Natural killer cell (primary cell): Measurements from ENCODE around the gene RFTN2. TPM values are rescaled to one million over a fixed set of nuclear protein-coding genes. Genes with fewer than 3 reads are reported as not detected.
"Not testable (repeated sequence)": the region's sequence is repeated elsewhere in the genome, so short reads cannot be mapped to it uniquely, and the experiment has no call there.

Experiments used
- ATAC-seq, 3 donors: fragments of 150-1000 bp in 2 of 3; fragments of 200-7000 bp in 1 of 3; cut with Tn5 transposase; 1 replicate in 1 of 3; 2 replicates in 2 of 3; pipeline ENCODE4 v1.10.0; 2021; ENCODE audit warnings: mild to moderate bottlenecking in 2 of 3, moderate library complexity in 2 of 3
- DNase-seq, 2 donors: peaks; one replicate each; pipeline versions ENCODE4 v3.0.0 to v3.0.0-alpha.2; 2013 to 2021; ENCODE audit warnings: mixed read lengths in 1 of 2
- H3K27ac ChIP-seq: one replicate; pipeline ENCODE4 v1.5.1; 2013; ENCODE audit warnings: mild to moderate bottlenecking, low read length
- H3K27me3 ChIP-seq: one replicate; pipeline ENCODE4 v1.6.1; 2013; ENCODE audit warnings: low read length; ENCODE audit not compliant: control insufficient read depth, insufficient read depth
- H3K36me3 ChIP-seq: one replicate; pipeline ENCODE4 v1.6.1; 2013; ENCODE audit warnings: low read length; ENCODE audit not compliant: control insufficient read depth, insufficient read depth
- H3K4me1 ChIP-seq: one replicate; pipeline ENCODE4 v1.6.1; 2013; ENCODE audit warnings: low read length; ENCODE audit not compliant: control insufficient read depth, insufficient read depth
- H3K4me3 ChIP-seq: one replicate; pipeline ENCODE4 v1.5.1; 2013; ENCODE audit warnings: low read length
- H3K9me3 ChIP-seq: one replicate; pipeline ENCODE4 v1.6.1; 2013; ENCODE audit warnings: low read length; ENCODE audit not compliant: control insufficient read depth, insufficient read depth
- H3K27ac Mint-ChIP-seq, 2 donors: one replicate each; pipeline ENCODE4 v1.8.0; 2022; ENCODE audit warnings: mild to moderate bottlenecking in 2 of 2, mixed read lengths in 2 of 2, moderate library complexity in 1 of 2
- H3K27me3 Mint-ChIP-seq, 2 donors: one replicate each; pipeline ENCODE4 v1.8.0; 2022; ENCODE audit warnings: low read depth in 2 of 2, mixed read lengths in 2 of 2
- H3K36me3 Mint-ChIP-seq: one replicate; pipeline ENCODE4 v1.8.0; 2022; ENCODE audit warnings: mixed read lengths
- H3K4me1 Mint-ChIP-seq, 2 donors: one replicate each; pipeline ENCODE4 v1.8.0; 2022; ENCODE audit warnings: mixed read lengths in 2 of 2
- H3K4me3 Mint-ChIP-seq: one replicate; pipeline ENCODE4 v1.8.0; 2022; ENCODE audit warnings: mild to moderate bottlenecking, moderate library complexity, mixed read lengths
- H3K9me3 Mint-ChIP-seq, 2 donors: one replicate each; pipeline ENCODE4 v1.8.0; 2022; ENCODE audit warnings: mixed read lengths in 2 of 2
- WGBS: methylation state at CpG from one replicate; pipeline ENCODE4 v1.1.7; 2013; ENCODE audit warnings: missing lambda C conversion rate; ENCODE audit not compliant: insufficient coverage; 5-methylcytosine and 5-hydroxymethylcytosine counted together
- intact Hi-C: fragments of 100-400 bp; cut with micrococcal nuclease; formaldehyde crosslinking; loops from one replicate; pipeline ENCODE4 v1.14.2; 2022
- total RNA-seq, 4 donors: library from RNA; stranded (reverse); fragments of 120-200 nt in 1 of 4; gene quantifications; one replicate each; pipeline versions ENCODE4 v1.2.3 to v1.2.4, GENCODE V29; 2013 to 2022
- TF ChIP-seq, protein P1 (sequence below): fragments of 200-600 bp; IDR thresholded peaks from one replicate; pipeline ENCODE4 v1.8.0; 2022; ENCODE audit warnings: antibody characterized with exemption

The RFTN2 gene
- total RNA-seq, 3 donors from 2014 or later (not counting 1 experiment from before 2014, with no cell fraction given): not detected

DNA sequence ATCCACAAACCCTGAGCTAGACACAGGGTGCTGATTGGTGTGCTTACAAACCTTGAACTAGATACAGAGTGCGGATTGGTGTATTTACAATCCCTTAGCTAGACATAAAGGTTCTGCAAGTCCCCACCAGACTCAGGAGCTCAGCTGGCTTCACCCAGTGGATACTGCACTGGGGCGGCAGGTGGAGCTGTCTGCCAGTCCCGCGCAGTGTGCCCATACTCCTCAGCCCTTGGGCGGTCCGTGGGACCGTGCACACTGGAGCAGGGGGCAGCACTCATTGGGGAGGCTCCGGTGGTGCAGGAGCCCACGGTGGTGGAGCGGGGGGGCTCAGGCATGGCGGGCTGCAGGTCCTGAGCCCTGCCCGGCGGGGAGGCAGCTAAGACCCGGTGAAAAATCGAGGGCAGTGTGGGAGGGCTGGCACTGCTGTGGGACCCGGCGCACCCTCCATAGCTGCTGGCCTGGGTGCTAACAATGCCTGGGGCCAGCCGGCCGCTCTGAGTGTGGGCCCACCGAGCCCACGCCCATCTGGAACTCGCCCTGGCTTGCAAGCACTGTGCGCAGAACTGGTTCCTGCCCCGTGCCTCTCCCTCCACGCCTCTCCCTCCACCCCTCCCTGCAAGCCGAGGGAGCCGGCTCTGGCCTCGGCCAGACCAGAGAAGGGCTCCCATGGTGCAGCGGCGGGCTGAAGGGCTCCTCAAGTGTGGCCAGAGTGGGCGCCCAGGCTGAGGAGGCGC, 83.9 kb downstream of the RFTN2 start:
- no peak overlapping the region for H3K4me3 Mint-ChIP-seq
- intact Hi-C loops: no loop called here
- DNase-seq (no peak), ATAC-seq (no peak)
- H3K36me3 Mint-ChIP-seq: no peaks in the 10 kb centered on the region
- H3K9me3 Mint-ChIP-seq: no peaks in the 10 kb centered on the region
- Histone ChIP-seq H3K4me3 (no peak overlapping the region), H3K4me1 (no peaks in the 10 kb centered on the region), H3K27ac (no peak overlapping the region), H3K27me3 (peaks cover 2% of the 10 kb centered on the region), H3K36me3 (no peaks in the 10 kb centered on the region), H3K9me3 (no peaks in the 10 kb centered on the region)
- peaks cover 6 to 15% of the 10 kb centered on the region in 2 donors for H3K27me3 Mint-ChIP-seq
- no peak overlapping the region for H3K27ac Mint-ChIP-seq
- no peaks in the 10 kb centered on the region for H3K4me1 Mint-ChIP-seq
- 95% methylated on average over 30 of the region's 32 CpGs for WGBS
- TF ChIP-seq, protein P1, sequence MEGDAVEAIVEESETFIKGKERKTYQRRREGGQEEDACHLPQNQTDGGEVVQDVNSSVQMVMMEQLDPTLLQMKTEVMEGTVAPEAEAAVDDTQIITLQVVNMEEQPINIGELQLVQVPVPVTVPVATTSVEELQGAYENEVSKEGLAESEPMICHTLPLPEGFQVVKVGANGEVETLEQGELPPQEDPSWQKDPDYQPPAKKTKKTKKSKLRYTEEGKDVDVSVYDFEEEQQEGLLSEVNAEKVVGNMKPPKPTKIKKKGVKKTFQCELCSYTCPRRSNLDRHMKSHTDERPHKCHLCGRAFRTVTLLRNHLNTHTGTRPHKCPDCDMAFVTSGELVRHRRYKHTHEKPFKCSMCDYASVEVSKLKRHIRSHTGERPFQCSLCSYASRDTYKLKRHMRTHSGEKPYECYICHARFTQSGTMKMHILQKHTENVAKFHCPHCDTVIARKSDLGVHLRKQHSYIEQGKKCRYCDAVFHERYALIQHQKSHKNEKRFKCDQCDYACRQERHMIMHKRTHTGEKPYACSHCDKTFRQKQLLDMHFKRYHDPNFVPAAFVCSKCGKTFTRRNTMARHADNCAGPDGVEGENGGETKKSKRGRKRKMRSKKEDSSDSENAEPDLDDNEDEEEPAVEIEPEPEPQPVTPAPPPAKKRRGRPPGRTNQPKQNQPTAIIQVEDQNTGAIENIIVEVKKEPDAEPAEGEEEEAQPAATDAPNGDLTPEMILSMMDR: no peak

DNA sequence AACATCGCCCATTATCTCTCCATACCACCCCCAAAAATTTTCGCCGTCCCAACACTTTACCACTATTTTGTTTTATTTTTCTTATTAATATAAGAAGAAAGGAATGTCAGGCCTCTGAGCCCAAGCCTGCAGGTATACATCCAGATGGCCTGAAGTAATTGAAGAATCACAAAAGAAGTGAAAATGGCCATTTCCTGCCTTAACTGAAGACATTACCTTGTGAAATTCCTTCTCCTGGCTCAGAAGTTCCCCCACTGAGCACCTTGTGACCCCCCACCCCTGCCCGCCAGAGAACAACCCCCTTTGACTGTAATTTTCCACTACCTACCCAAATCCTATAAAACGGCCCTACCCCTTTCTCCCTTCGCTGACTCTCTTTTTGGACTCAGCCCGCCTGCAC, 88.1 kb downstream of the RFTN2 start:
- 91% methylated on average over 5 of the region's 7 CpGs for WGBS
- ATAC-seq, H3K27me3 ChIP-seq, intact Hi-C loops, H3K4me1 Mint-ChIP-seq, H3K36me3 Mint-ChIP-seq, H3K4me1 ChIP-seq, H3K9me3 Mint-ChIP-seq, H3K27ac Mint-ChIP-seq, H3K36me3 ChIP-seq, H3K27ac ChIP-seq, H3K9me3 ChIP-seq, H3K27me3 Mint-ChIP-seq, H3K4me3 ChIP-seq, DNase-seq, H3K4me3 Mint-ChIP-seq: not testable (repeated sequence)

DNA sequence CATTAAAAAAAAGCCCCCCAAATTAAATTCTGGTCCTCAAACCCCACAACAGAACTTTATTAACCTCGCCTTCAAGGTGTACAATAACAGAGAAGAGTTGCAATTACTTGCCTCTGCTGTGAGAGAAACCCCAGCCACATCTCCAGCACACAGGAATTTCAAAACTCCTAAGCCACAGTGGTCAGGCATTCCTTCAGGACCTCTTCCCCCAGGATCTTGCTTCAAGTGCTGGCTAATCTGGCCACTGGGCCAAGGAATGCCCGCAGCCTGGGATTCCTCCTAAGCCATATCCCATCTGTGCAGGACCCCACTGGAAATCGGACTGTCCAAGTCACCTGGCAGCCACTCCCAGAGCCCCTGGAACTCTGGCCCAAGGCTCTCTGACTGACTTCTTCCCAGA, 95.2 kb downstream of the RFTN2 start:
- H3K27ac ChIP-seq, H3K4me3 ChIP-seq, intact Hi-C loops, H3K4me1 ChIP-seq, H3K36me3 Mint-ChIP-seq, H3K27ac Mint-ChIP-seq, ATAC-seq, H3K9me3 Mint-ChIP-seq, H3K36me3 ChIP-seq, H3K27me3 ChIP-seq, DNase-seq, H3K27me3 Mint-ChIP-seq, H3K4me3 Mint-ChIP-seq, H3K4me1 Mint-ChIP-seq, H3K9me3 ChIP-seq: not testable (repeated sequence)
- WGBS: 83% methylated on average over 3 of the region's 3 CpGs

DNA sequence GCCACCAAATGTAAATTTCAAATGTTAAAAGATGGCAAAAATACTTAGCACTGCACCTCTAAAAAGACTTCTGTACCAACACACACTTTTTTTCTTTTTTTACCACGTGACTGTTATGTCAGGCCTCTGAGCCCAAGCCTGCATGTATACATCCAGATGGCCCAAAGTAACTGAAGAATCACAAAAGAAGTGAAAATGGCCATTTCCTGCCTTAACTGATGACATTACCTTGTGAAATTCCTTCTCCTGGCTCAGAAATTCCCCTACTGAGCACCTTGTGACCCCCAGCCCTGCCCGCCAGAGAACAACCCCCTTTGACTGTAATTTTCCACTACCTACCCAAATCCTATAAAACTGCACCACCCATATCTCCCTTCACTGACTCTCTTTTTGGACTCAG, 97.1 kb downstream of the RFTN2 start:
- H3K4me1 Mint-ChIP-seq, H3K27me3 Mint-ChIP-seq, H3K36me3 ChIP-seq, H3K4me3 Mint-ChIP-seq, H3K27ac Mint-ChIP-seq, H3K4me1 ChIP-seq, H3K9me3 Mint-ChIP-seq, H3K36me3 Mint-ChIP-seq, H3K27ac ChIP-seq, H3K27me3 ChIP-seq, H3K4me3 ChIP-seq, ATAC-seq, intact Hi-C loops, H3K9me3 ChIP-seq, DNase-seq: not testable (repeated sequence)
- WGBS: 89% methylated on average over 2 of the region's 2 CpGs

DNA sequence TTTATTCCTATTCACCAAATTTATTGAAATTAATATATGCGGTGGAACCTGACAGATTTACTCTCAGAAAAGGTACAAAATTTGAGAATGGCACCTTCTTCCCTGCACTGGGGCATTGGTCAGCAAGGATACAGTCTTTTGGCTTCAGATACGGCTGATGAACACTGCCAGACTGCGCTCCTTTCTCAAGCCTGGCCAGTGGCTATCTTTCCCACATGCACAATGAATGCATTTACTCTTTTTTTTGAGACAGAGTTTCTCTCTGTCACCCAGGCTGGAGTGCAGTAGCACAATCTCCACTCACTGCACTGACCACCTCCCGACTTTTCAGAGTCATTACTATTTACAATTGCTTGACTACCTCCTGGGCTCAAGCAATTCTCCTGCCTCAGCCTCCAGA, 97.9 kb downstream of the RFTN2 start:
- no peaks in the 10 kb centered on the region for H3K36me3 ChIP-seq
- TF ChIP-seq, protein P1: no peak
- Mint-ChIP-seq H3K4me1 (no peaks in the 10 kb centered on the region), H3K4me3 (no peak overlapping the region), H3K9me3 (no peaks in the 10 kb centered on the region), H3K36me3 (no peaks in the 10 kb centered on the region), H3K27ac (no peak overlapping the region), H3K27me3 (no peaks in the 10 kb centered on the region)
- no peaks in the 10 kb centered on the region for H3K4me1 ChIP-seq
- intact Hi-C loops: no loop called here
- ATAC-seq (no peak), DNase-seq (no peak)
- no peaks in the 10 kb centered on the region for H3K9me3 ChIP-seq
- H3K4me3 ChIP-seq: no peak overlapping the region
- no peaks in the 10 kb centered on the region for H3K27me3 ChIP-seq
- H3K27ac ChIP-seq: no peak overlapping the region
- WGBS: 89% methylated on average over 4 of the region's 4 CpGs
